ENCODE results near the gene HSPA12B.

DNA sequence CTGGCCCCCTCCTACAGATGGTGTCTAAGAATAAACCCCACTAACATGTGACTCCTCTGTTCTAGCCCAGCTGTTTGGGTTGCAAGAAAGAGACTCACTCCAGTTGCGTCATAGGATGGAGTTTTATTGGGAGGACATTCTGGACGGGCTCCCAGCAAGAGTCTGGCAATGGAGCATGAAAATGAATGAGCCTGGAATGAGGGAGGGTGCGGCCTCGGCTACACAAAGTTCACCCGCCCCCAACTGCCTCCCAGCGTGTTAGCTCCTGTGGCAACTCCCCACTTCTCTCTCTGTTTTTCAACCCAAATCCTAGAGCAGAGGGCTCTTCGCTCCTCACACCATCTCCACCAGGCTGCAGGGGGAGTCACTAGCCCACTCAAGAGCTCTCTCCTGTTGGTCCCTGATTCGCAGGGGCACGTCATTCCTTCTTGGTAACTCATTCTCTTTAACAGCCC, 45.6 kb upstream of the HSPA12B start:
- TF ChIP-seq ARHGAP35 (CRISPR knock-in tag; IDR thresholded peaks at IDR 0.05; ENCODE audit: borderline replicate concordance): no peak
- no peak for TF ChIP-seq ZC3H4 (CRISPR knock-in tag; IDR thresholded peaks at IDR 0.05; ENCODE audit: borderline replicate concordance)
- TF ChIP-seq GABPA (IDR thresholded peaks at IDR 0.05; ENCODE audit: low read depth, low read length): no peak
- no peak for TF ChIP-seq GABPA (CRISPR knock-in tag; IDR thresholded peaks at IDR 0.05; ENCODE audit: low read depth)
- TF ChIP-seq JUN (CRISPR knock-in tag; IDR thresholded peaks at IDR 0.05): no peak
- no peak for TF ChIP-seq HNRNPLL (IDR thresholded peaks at IDR 0.05; ENCODE audit: low read depth, low read length, poor library complexity, severe bottlenecking)
- TF ChIP-seq, protein P1, sequence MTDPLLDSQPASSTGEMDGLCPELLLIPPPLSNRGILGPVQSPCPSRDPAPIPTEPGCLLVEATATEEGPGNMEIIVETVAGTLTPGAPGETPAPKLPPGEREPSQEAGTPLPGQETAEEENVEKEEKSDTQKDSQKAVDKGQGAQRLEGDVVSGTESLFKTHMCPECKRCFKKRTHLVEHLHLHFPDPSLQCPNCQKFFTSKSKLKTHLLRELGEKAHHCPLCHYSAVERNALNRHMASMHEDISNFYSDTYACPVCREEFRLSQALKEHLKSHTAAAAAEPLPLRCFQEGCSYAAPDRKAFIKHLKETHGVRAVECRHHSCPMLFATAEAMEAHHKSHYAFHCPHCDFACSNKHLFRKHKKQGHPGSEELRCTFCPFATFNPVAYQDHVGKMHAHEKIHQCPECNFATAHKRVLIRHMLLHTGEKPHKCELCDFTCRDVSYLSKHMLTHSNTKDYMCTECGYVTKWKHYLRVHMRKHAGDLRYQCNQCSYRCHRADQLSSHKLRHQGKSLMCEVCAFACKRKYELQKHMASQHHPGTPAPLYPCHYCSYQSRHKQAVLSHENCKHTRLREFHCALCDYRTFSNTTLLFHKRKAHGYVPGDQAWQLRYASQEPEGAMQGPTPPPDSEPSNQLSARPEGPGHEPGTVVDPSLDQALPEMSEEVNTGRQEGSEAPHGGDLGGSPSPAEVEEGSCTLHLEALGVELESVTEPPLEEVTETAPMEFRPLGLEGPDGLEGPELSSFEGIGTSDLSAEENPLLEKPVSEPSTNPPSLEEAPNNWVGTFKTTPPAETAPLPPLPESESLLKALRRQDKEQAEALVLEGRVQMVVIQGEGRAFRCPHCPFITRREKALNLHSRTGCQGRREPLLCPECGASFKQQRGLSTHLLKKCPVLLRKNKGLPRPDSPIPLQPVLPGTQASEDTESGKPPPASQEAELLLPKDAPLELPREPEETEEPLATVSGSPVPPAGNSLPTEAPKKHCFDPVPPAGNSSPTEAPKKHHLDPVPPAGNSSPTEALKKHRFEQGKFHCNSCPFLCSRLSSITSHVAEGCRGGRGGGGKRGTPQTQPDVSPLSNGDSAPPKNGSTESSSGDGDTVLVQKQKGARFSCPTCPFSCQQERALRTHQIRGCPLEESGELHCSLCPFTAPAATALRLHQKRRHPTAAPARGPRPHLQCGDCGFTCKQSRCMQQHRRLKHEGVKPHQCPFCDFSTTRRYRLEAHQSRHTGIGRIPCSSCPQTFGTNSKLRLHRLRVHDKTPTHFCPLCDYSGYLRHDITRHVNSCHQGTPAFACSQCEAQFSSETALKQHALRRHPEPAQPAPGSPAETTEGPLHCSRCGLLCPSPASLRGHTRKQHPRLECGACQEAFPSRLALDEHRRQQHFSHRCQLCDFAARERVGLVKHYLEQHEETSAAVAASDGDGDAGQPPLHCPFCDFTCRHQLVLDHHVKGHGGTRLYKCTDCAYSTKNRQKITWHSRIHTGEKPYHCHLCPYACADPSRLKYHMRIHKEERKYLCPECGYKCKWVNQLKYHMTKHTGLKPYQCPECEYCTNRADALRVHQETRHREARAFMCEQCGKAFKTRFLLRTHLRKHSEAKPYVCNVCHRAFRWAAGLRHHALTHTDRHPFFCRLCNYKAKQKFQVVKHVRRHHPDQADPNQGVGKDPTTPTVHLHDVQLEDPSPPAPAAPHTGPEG (CRISPR knock-in tag; IDR thresholded peaks at IDR 0.05): no peak
- no peak for TF ChIP-seq SIN3A (IDR thresholded peaks at IDR 0.05; ENCODE audit: borderline replicate concordance, low read depth, low read length)
- TF ChIP-seq MYC (CRISPR knock-in tag; IDR thresholded peaks at IDR 0.05; ENCODE audit: borderline replicate concordance): no peak
- TF ChIP-seq, protein P2, sequence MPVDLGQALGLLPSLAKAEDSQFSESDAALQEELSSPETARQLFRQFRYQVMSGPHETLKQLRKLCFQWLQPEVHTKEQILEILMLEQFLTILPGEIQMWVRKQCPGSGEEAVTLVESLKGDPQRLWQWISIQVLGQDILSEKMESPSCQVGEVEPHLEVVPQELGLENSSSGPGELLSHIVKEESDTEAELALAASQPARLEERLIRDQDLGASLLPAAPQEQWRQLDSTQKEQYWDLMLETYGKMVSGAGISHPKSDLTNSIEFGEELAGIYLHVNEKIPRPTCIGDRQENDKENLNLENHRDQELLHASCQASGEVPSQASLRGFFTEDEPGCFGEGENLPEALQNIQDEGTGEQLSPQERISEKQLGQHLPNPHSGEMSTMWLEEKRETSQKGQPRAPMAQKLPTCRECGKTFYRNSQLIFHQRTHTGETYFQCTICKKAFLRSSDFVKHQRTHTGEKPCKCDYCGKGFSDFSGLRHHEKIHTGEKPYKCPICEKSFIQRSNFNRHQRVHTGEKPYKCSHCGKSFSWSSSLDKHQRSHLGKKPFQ (CRISPR knock-in tag; IDR thresholded peaks at IDR 0.05; ENCODE audit: insufficient replicate concordance): no peak
- TF ChIP-seq ZNF292 (CRISPR knock-in tag; IDR thresholded peaks at IDR 0.05; ENCODE audit: borderline replicate concordance, low read depth): no peak
- no peak for TF ChIP-seq PAF1 (CRISPR knock-in tag; IDR thresholded peaks at IDR 0.05)
- no peak for TF ChIP-seq GLI4 (CRISPR knock-in tag; IDR thresholded peaks at IDR 0.05; ENCODE audit: borderline replicate concordance)

Data from HepG2 (cell line).